Ovary (tissue), 3 donors: Measurements from ENCODE around the gene ZNF511.

Experiments used
- POLR2A ChIP-seq: fragments of 450-650 bp; IDR thresholded peaks from one replicate; pipeline ENCODE4 v1.6.1; 2017; ENCODE audit warnings: antibody characterized with exemption, mild to moderate bottlenecking, moderate library complexity
- TF ChIP-seq, protein P1 (sequence below), 3 donors: fragments of 450-650 bp in 2 of 3; fragments of 200-600 bp in 1 of 3; IDR thresholded peaks; one replicate each; pipeline versions ENCODE4 v1.5.1 to v1.8.0; 2016 to 2022; ENCODE audit warnings: antibody characterized with exemption in 3 of 3, mild to moderate bottlenecking in 1 of 3
- donor health status: DM: no; HTN: no; CAD: no.

DNA sequence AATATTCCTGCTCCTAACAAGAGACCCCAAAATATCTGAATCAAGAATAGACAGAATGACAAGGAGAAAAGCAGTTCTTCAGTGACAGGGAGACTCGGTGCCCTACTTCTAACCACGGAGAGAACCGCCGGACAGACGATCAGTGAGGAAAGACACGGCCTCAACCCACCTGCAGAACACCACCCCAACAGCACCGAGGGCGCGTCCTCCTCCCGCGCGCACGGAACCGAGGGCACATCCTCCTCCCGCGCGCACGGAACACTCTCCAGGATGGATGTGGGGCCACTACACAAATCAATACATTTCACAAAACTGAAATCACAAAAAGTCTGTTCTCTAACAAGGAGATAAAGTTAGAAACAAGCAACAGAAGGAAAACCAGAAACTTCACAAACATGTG lies 22.3 kb upstream of the ZNF511 start:
- no peak for TF ChIP-seq POLR2A
- TF ChIP-seq, protein P1, sequence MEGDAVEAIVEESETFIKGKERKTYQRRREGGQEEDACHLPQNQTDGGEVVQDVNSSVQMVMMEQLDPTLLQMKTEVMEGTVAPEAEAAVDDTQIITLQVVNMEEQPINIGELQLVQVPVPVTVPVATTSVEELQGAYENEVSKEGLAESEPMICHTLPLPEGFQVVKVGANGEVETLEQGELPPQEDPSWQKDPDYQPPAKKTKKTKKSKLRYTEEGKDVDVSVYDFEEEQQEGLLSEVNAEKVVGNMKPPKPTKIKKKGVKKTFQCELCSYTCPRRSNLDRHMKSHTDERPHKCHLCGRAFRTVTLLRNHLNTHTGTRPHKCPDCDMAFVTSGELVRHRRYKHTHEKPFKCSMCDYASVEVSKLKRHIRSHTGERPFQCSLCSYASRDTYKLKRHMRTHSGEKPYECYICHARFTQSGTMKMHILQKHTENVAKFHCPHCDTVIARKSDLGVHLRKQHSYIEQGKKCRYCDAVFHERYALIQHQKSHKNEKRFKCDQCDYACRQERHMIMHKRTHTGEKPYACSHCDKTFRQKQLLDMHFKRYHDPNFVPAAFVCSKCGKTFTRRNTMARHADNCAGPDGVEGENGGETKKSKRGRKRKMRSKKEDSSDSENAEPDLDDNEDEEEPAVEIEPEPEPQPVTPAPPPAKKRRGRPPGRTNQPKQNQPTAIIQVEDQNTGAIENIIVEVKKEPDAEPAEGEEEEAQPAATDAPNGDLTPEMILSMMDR (IDR thresholded peaks at IDR 0.05), result no peak
